ENCODE results near the gene LHX6.

- TF ChIP-seq CTCF (conservative IDR thresholded peaks at IDR 0.05) = no peak
- no peak for TF ChIP-seq ZFX (IDR thresholded peaks at IDR 0.05)
Measured at GRCh38 chr9:122232796-122233306, 4.1 kb upstream of the LHX6 start.
